HG03060 (cell line): ENCODE data around the gene SZT2.

ENCODE experiments used
- ATAC-seq: cut with Tn5 transposase; IDR thresholded peaks from one replicate; pipeline ENCODE4 v1.9.1; 2021; ENCODE audit warnings: low read depth, moderate number of reproducible peaks; ENCODE audit not compliant: unreplicated experiment

Gene SZT2

GRCh38 chr1:43389326-43390313, at the start of gene SZT2, which contains the start of gene MED8:
Gene SZT2 (plus strand): TSS chr1:43389899. CDS start chr1:43389969, 70 bp downstream.
Gene MED8 (minus strand): TSS chr1:43389800. CDS start chr1:43389764, 36 bp downstream.
- ATAC-seq = peak; percentile 65

GRCh38 chr1:43340559-43340958, 49.1 kb upstream of the SZT2 start:
- ATAC-seq = no peak

GRCh38 chr1:43344267-43344850, 45.3 kb upstream of the SZT2 start:
- no peak for ATAC-seq

GRCh38 chr1:43345120-43345519, 44.6 kb upstream of the SZT2 start:
- no peak for ATAC-seq

- no peak for ATAC-seq
Measured at GRCh38 chr1:43346636-43347035, 43.1 kb upstream of the SZT2 start.

- no peak for ATAC-seq
Measured at GRCh38 chr1:43348343-43348808, 41.3 kb upstream of the SZT2 start.

- no peak for ATAC-seq
Measured at GRCh38 chr1:43348809-43349593, 40.7 kb upstream of the SZT2 start.

- no peak for ATAC-seq
Measured at GRCh38 chr1:43349594-43350306, 39.9 kb upstream of the SZT2 start.

GRCh38 chr1:43350976-43351375, 38.7 kb upstream of the SZT2 start:
- ATAC-seq = no peak

- ATAC-seq = no peak
Measured at GRCh38 chr1:43351421-43352350, 38.0 kb upstream of the SZT2 start.

GRCh38 chr1:43352351-43352705, 37.4 kb upstream of the SZT2 start:
- ATAC-seq = no peak

GRCh38 chr1:43352881-43353280, 36.8 kb upstream of the SZT2 start:
- ATAC-seq = no peak

- ATAC-seq = no peak
Measured at GRCh38 chr1:43354471-43354870, 35.2 kb upstream of the SZT2 start.

- ATAC-seq = no peak
Measured at GRCh38 chr1:43354936-43355335, 34.8 kb upstream of the SZT2 start.

- ATAC-seq = no peak
Measured at GRCh38 chr1:43357251-43357650, 32.4 kb upstream of the SZT2 start.

GRCh38 chr1:43358121-43358745, 31.5 kb upstream of the SZT2 start:
- ATAC-seq = no peak

- peak; percentile 96 for ATAC-seq
Measured at GRCh38 chr1:43358746-43359693, 30.7 kb upstream of the SZT2 start, which contains the start of gene CDC20. Gene CDC20 (plus strand): TSS chr1:43358981. CDS start chr1:43359216, 235 bp downstream.
